Measurements from ENCODE around the gene CCNG1. TPM values are rescaled to one million over a fixed set of nuclear protein-coding genes. Genes with fewer than 3 reads are reported as not detected.

The CCNG1 gene
- total RNA-seq, 1 donor = 258 TPM

DNA sequence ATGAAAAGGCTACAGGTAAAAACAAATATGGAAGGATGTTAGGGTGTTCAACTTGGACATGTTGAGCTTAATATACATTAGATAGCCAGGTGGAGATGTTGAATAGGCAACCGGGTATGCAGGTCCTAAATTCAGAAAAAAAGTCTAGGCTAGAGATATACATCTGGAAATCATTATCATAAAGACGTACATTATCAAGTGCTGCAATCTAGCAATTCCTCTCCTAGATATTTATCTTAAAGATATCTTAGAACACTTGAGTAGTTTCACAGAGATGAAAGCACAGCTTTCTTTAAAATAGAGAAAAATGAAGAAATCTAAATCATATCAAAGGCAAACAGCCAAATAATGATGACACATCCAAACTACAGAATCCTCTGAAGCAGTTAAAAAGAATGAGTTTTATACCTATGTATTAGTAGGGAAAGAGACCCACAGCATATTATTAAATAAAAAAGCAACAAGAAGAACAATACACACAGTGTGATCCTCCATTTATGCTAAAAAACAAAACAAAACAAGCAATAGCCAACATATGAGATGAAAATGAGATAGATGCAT, 18.7 kb downstream of the CCNG1 start:
- no peak overlapping the region for H3K4me3 ChIP-seq (ENCODE audit: low read depth, low read length)
- TF ChIP-seq, protein P1, sequence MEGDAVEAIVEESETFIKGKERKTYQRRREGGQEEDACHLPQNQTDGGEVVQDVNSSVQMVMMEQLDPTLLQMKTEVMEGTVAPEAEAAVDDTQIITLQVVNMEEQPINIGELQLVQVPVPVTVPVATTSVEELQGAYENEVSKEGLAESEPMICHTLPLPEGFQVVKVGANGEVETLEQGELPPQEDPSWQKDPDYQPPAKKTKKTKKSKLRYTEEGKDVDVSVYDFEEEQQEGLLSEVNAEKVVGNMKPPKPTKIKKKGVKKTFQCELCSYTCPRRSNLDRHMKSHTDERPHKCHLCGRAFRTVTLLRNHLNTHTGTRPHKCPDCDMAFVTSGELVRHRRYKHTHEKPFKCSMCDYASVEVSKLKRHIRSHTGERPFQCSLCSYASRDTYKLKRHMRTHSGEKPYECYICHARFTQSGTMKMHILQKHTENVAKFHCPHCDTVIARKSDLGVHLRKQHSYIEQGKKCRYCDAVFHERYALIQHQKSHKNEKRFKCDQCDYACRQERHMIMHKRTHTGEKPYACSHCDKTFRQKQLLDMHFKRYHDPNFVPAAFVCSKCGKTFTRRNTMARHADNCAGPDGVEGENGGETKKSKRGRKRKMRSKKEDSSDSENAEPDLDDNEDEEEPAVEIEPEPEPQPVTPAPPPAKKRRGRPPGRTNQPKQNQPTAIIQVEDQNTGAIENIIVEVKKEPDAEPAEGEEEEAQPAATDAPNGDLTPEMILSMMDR (IDR thresholded peaks at IDR 0.05; ENCODE audit: insufficient read depth, low read length) = no peak
- no peak for DNase-seq (ENCODE audit: low read depth)

DNA sequence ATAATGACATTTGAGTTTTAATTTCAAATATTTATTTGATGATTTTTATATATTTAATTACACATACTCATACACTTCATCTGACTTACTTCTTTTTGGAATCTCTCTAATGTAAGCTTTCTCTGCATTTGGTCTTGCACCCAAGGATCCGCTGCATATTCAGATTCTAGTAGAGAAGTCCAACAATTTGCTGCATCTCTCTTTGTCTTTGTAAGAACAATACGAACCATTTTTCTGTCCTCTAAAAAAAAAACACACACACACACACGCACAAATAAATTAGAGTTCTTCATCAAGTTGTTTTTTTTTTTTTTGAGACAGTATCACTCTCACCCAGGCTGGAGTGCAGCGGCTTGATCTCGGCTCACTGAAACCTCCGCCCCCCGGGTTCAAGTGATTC, 19.4 kb downstream of the CCNG1 start:
- DNase-seq (ENCODE audit: low read depth) = no peak
- no peak overlapping the region for H3K4me3 ChIP-seq (ENCODE audit: low read depth, low read length)
- TF ChIP-seq, protein P1 (IDR thresholded peaks at IDR 0.05; ENCODE audit: insufficient read depth, low read length) = no peak

DNA sequence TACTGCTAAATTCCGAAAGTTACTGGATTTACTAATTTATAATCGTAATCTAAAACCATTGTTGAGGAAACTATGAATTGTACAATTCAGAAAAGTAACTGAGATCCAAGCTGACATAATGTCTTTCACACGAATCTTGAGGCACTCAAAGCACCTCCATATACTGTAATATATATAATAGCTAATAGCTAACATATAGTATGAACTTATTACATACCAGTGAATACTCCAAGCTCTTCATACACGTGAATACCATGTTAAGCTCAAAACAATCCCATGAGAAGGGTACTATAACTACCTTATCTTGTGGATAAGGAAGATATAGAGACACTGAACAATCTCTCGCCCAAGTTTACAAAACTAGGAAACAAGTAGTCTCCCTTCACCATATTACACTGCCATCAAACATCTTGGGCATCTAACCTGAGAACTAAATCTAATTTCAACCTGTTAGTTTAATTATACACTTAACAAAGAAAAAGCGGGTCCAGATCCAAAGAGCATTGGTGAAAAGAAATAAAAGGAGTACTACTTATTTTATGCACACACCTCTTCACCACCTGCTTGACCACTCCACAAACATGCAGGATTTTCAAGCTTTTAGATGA, 21.5 kb downstream of the CCNG1 start:
- no peak for DNase-seq (ENCODE audit: low read depth)
- TF ChIP-seq, protein P1 (IDR thresholded peaks at IDR 0.05; ENCODE audit: insufficient read depth, low read length) = no peak
- H3K4me3 ChIP-seq (ENCODE audit: low read depth, low read length) = peak overlapping the region; percentile 84

DNA sequence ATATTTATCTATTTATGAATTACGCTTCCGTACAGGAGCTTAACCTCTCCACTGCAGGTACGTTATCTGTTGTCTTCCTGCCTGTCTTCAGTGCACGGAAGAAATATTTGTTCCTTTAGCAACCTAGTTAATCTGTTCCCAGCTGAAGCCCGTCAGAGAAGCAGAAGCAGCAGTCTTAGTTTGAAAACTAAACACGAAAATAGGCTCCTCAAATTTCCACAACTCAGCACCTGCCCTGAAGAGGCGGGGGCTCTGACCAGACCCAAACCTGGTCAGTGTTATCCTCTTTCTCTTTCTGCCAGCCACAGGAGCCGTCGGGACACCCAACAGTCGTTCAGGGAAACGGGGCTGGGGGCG, 22.0 kb downstream of the CCNG1 start:
- peak; percentile 16 for DNase-seq (ENCODE audit: low read depth)
- H3K4me3 ChIP-seq (ENCODE audit: low read depth, low read length) = peak overlapping the region; percentile 84
- TF ChIP-seq, protein P1 (IDR thresholded peaks at IDR 0.05; ENCODE audit: insufficient read depth, low read length) = no peak

DNA sequence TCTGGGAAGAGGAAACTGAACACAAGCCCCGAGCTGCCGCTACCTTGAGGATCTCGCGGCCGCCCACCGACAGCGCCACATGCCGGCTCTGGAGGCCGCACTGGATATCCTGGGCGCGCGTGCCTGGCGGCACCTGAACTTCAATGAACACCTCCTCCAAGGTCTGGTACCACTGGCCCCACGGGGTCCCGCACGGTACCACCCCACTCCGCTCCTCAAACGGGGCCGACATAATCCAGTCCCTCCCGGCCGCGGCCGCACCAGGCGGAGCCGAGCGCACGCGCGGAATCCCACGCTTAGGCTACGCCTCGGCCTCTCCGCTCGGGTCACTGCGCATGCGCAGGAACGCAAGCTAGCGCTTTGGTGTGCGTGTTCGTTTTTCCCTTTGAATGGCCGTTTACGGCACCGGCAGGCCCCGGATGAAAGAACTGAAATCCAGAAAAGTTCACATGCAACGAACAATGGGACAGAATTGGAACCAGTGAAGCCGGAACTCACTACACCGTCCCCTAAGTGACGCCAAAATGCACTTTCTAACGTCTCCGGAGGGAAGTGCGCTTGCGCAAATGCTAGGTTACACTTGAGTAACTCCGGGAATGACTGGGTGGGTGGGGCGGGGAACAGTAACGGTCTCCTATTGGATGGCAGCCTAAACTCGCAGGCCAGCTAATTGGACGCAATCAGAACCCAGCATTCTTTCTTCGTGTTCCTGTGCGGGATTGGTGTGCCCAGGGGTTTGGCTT, 22.6 kb downstream of the CCNG1 start, which contains the start of gene NUDCD2:
TSS of gene NUDCD2 (minus strand) at position 284 of the 743 bp plus-strand sequence. CDS start at position 232, 52 bp downstream.
- TF ChIP-seq, protein P1 (IDR thresholded peaks at IDR 0.05; ENCODE audit: insufficient read depth, low read length) = peak; percentile 32
- peak; percentile 99 for DNase-seq (ENCODE audit: low read depth)
- H3K4me3 ChIP-seq (ENCODE audit: low read depth, low read length) = peak within 1 kb of the TSS; percentile 84

DNA sequence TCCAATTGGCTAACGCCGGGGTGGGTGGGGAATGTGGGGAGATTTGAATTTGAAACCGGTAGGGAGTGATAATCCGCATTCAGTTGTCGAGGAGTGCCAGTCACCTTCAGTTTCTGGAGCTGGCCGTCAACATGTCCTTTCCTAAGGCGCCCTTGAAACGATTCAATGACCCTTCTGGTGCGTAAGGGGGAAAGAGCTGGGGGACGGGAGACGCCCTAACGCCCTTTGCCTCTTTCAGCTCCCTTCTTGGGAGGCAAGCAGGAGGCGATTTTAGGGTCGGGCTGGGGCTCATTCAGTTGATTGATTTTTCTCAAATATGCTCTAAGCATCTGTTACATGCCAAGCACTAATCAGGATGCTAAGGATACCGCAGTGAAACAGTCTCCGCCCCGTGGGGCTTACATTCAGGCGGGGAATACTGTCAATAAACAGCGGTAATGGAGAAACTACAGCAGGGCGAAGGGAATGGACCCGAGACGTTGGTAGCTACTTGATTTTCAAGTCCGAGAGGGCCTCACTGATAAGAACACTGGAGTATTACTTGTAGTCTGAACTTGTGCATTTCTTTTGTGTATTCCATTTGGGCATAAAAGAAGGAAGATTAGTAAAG, 23.3 kb downstream of the CCNG1 start, which contains the start of gene HMMR:
TSS of gene HMMR (plus strand) at position 71 of the 610 bp plus-strand sequence. CDS start at position 132, 61 bp downstream.
- DNase-seq (ENCODE audit: low read depth) = peak; percentile 36
- TF ChIP-seq, protein P1 (IDR thresholded peaks at IDR 0.05; ENCODE audit: insufficient read depth, low read length) = no peak
- H3K4me3 ChIP-seq (ENCODE audit: low read depth, low read length) = peak within 1 kb of the TSS; percentile 84
